HCT116 (cell line): ENCODE measurements around the gene ARHGEF39. TPM values are rescaled to one million over a fixed set of nuclear protein-coding genes. Genes with fewer than 3 reads are reported as not detected.
A peak's percentile ranks its signal among the peaks of the same experiment; 100 is the strongest.

ENCODE experiments used
- ATAC-seq: fragments of 200-7000 bp; cut with Tn5 transposase; 2 replicates; pipeline ENCODE4 v1.9.1; 2020; ENCODE audit warnings: mild to moderate bottlenecking, moderate library complexity
- BruUV-seq: library from RNA; stranded (reverse); fragments of 400-500 nt; replicated peaks from 2 replicates; lab custom pipeline; 2021; lab: Mats Ljungman, UMichigan
- CTCF ChIA-PET: fragments of 300-600 bp; sonication (Branson Sonifier 250); formaldehyde crosslinking; loops from one replicate; lab custom pipeline; 2021; ENCODE audit warnings: antibody characterized with exemption; lab: Charles Lee
- POLR2A ChIA-PET: fragments of 300-600, 350-600 bp; sonication (Branson Sonifier 250); formaldehyde crosslinking; loops from one replicate; lab custom pipeline; 2021; ENCODE audit warnings: antibody characterized with exemption; lab: Charles Lee
- RAD21 ChIA-PET, 2 experiments: fragments of 300-600 bp; sonication (Branson Sonifier 250); formaldehyde crosslinking; loops; one replicate each; lab custom pipeline; 2023; ENCODE audit warnings: low total read pairs in 2 of 2; ENCODE audit not compliant: uncharacterized antibody in 2 of 2, unreplicated experiment in 2 of 2, low non-redundant PET in 1 of 2; lab: Charles Lee
- DNase-seq: peaks from one replicate; pipeline ENCODE4 v3.0.0-alpha.2; 2010; ENCODE audit warnings: low read depth, low spot score
- H2AFZ ChIP-seq: fragments of 200-600 bp; shearing (Covaris generic), sonication (generic); 2 replicates; pipeline ENCODE4 v1.6.1; 2017; ENCODE audit warnings: low read depth, mixed run types, mixed read lengths, antibody characterized with exemption, low read length; ENCODE audit not compliant: poor library complexity, severe bottlenecking
- H3K27ac ChIP-seq: 2 replicates; pipeline ENCODE4 v1.5.1; 2012; ENCODE audit warnings: low read depth, low read length
- H3K27me3 ChIP-seq: fragments of 200-600 bp; sonication (generic); 2 replicates; pipeline ENCODE4 v1.6.1; 2016; ENCODE audit warnings: mixed run types, low read length, mixed read lengths; ENCODE audit not compliant: insufficient read depth
- H3K36me3 ChIP-seq, 2 experiments: fragments of 200-500 bp in 1 of 2; fragments of 200-600 bp in 1 of 2; sonication (Bioruptor generic) in 1 of 2; sonication (generic) in 1 of 2; 2 replicates each; pipeline versions ENCODE4 v1.5.1 to v1.6.1; 2014 to 2016; ENCODE audit warnings: low read length in 2 of 2, inconsistent platforms in 1 of 2, mixed read lengths in 1 of 2, mixed run types in 1 of 2; ENCODE audit not compliant: insufficient read depth in 2 of 2, control insufficient read depth in 1 of 2
- H3K4me1 ChIP-seq, 2 experiments: fragments of 200-600 bp in 1 of 2; sonication (generic) in 1 of 2; 2 replicates each; pipeline versions ENCODE4 v1.5.1 to v1.6.1; 2012 to 2017; ENCODE audit warnings: low read length in 2 of 2, inconsistent platforms in 1 of 2, mild to moderate bottlenecking in 1 of 2, mixed read lengths in 1 of 2, mixed run types in 1 of 2, moderate library complexity in 1 of 2; ENCODE audit not compliant: insufficient read depth in 2 of 2, control insufficient read depth in 1 of 2
- H3K4me2 ChIP-seq: fragments of 200-600 bp; sonication (generic); 2 replicates; pipeline ENCODE4 v1.6.1; 2017; ENCODE audit warnings: mixed run types, low read length, mixed read lengths
- H3K4me3 ChIP-seq, 2 experiments: fragments of 200-600 bp in 1 of 2; sonication (generic) in 1 of 2; replicated peaks in 1 of 2; 2 replicates each; pipeline ENCODE4 v1.5.1; 2011 to 2016; ENCODE audit warnings: low read length in 2 of 2, control low read depth in 1 of 2, low read depth in 1 of 2, mild to moderate bottlenecking in 1 of 2, mixed read lengths in 1 of 2, mixed run types in 1 of 2
- H3K79me2 ChIP-seq: fragments of 200-600 bp; sonication (generic); 2 replicates; pipeline ENCODE4 v1.6.1; 2017; ENCODE audit warnings: mild to moderate bottlenecking, mixed run types, low read length, moderate library complexity, mixed read lengths; ENCODE audit not compliant: insufficient read depth
- H3K9ac ChIP-seq: fragments of 200-600 bp; sonication (generic); 2 replicates; pipeline ENCODE4 v1.6.1; 2016; ENCODE audit warnings: low read length, mixed read lengths
- H3K9me2 ChIP-seq: fragments of 200-600 bp; sonication (generic), shearing (Covaris generic); 2 replicates; pipeline ENCODE4 v1.6.1; 2017; ENCODE audit warnings: mixed run types, mild to moderate bottlenecking, moderate library complexity; ENCODE audit not compliant: insufficient read depth
- H3K9me3 ChIP-seq, 2 experiments: fragments of 200-500 bp in 1 of 2; fragments of 200-600 bp in 1 of 2; sonication (Bioruptor generic) in 1 of 2; sonication (generic) in 1 of 2; 2 replicates each; pipeline ENCODE4 v1.6.1; 2014 to 2017; ENCODE audit warnings: low read length in 2 of 2, mixed read lengths in 2 of 2, inconsistent platforms in 1 of 2, low read depth in 1 of 2, mild to moderate bottlenecking in 1 of 2, mixed run types in 1 of 2, moderate library complexity in 1 of 2; ENCODE audit not compliant: control insufficient read depth in 1 of 2, insufficient read depth in 1 of 2
- H4K20me1 ChIP-seq: fragments of 200-600 bp; sonication (generic), shearing (Covaris generic); 2 replicates; pipeline ENCODE4 v1.6.1; 2017; ENCODE audit warnings: mixed run types, mild to moderate bottlenecking, moderate library complexity; ENCODE audit not compliant: insufficient read depth
- ATF3 ChIP-seq: IDR thresholded peaks from 2 replicates; pipeline ENCODE4 v1.6.1; 2012
- CBX3 ChIP-seq: IDR thresholded peaks from 2 replicates; pipeline ENCODE4 v1.6.1; 2012; ENCODE audit warnings: low read depth
- EGR1 ChIP-seq: IDR thresholded peaks from 2 replicates; pipeline ENCODE4 v1.6.1; 2012; ENCODE audit warnings: low read depth
- ELF1 ChIP-seq: IDR thresholded peaks from 2 replicates; pipeline ENCODE4 v1.6.1; 2012; ENCODE audit warnings: low read depth, borderline replicate concordance
- FOSL1 ChIP-seq: IDR thresholded peaks from 2 replicates; pipeline ENCODE4 v1.6.1; 2012; ENCODE audit warnings: low read depth
- JUND ChIP-seq: IDR thresholded peaks from 2 replicates; pipeline ENCODE4 v1.6.1; 2012
- MAX ChIP-seq: IDR thresholded peaks from 2 replicates; pipeline ENCODE4 v1.6.1; 2012
- SIN3A ChIP-seq: IDR thresholded peaks from 2 replicates; pipeline ENCODE4 v1.6.1; 2012; ENCODE audit warnings: low read depth
- SRF ChIP-seq: IDR thresholded peaks from 2 replicates; pipeline ENCODE4 v1.6.1; 2012; ENCODE audit warnings: low read depth
- TCF7L2 ChIP-seq: IDR thresholded peaks from 2 replicates; pipeline ENCODE4 v1.7.0; 2011; ENCODE audit warnings: borderline replicate concordance, inconsistent platforms; ENCODE audit not compliant: insufficient read depth, insufficient read length; ENCODE audit errors: extremely low read depth
- YY1 ChIP-seq: IDR thresholded peaks from 2 replicates; pipeline ENCODE4 v1.6.1; 2011; ENCODE audit warnings: low read length, low read depth, moderate library complexity, mild to moderate bottlenecking; ENCODE audit not compliant: insufficient replicate concordance; ENCODE audit errors: extremely low read depth
- ZFX ChIP-seq: fragments of 450-650 bp; IDR thresholded peaks from 2 replicates; pipeline ENCODE4 v1.6.1; 2017
- intact Hi-C: fragments of 100-400 bp; cut with micrococcal nuclease; formaldehyde crosslinking; loops from 2 replicates; pipeline ENCODE4 v1.10.0; 2022
- total RNA-seq: library from RNA; stranded (reverse); gene quantifications from one replicate; pipeline ENCODE4 v1.2.1, GENCODE V29; 2021; ENCODE audit not compliant: unreplicated experiment
- TF ChIP-seq, protein P1 (sequence below): IDR thresholded peaks from 2 replicates; pipeline ENCODE4 v1.6.1; 2012; ENCODE audit warnings: low read depth

ARHGEF39 gene
- total RNA-seq, 1 experiment from 2014 or later = 29.8 TPM

- RAD21 ChIA-PET = no interaction called here
- ATAC-seq = peak; percentile 70
- no peaks in the 10 kb centered on the region for H3K79me2 ChIP-seq
- H3K27me3 ChIP-seq = no peaks in the 10 kb centered on the region
- H3K9me3 ChIP-seq = no peaks in the 10 kb centered on the region
- no peaks in the 10 kb centered on the region for H3K36me3 ChIP-seq
- intact Hi-C loops = no loop called here
- no peak overlapping the region for H3K9ac ChIP-seq
- BruUV-seq = no TSS peak
- H4K20me1 ChIP-seq = no peaks in the 10 kb centered on the region
- no peak overlapping the region for H3K4me2 ChIP-seq
- H3K4me3 ChIP-seq = no peak overlapping the region
- no peak overlapping the region for H3K27ac ChIP-seq
- no peaks in the 10 kb centered on the region for H3K9me2 ChIP-seq
- no peak for DNase-seq
- H2AFZ ChIP-seq = no peak overlapping the region
- H3K4me1 ChIP-seq = peaks cover 0 to 5% of the 10 kb centered on the region in 2 experiments; a peak in 1 of 4 replicates
- CTCF ChIA-PET = interaction anchor here (1.5 to 2.1 kb wide), 2 partner anchors 17 to 18 kb away, joined by 3 to 12 read pairs; no protein-coding TSS in a partner anchor
- POLR2A ChIA-PET = no interaction called here
- no peak for TF ChIP-seq ELF1
- no peak for TF ChIP-seq JUND
- no peak for TF ChIP-seq ZFX
- TF ChIP-seq, protein P1, sequence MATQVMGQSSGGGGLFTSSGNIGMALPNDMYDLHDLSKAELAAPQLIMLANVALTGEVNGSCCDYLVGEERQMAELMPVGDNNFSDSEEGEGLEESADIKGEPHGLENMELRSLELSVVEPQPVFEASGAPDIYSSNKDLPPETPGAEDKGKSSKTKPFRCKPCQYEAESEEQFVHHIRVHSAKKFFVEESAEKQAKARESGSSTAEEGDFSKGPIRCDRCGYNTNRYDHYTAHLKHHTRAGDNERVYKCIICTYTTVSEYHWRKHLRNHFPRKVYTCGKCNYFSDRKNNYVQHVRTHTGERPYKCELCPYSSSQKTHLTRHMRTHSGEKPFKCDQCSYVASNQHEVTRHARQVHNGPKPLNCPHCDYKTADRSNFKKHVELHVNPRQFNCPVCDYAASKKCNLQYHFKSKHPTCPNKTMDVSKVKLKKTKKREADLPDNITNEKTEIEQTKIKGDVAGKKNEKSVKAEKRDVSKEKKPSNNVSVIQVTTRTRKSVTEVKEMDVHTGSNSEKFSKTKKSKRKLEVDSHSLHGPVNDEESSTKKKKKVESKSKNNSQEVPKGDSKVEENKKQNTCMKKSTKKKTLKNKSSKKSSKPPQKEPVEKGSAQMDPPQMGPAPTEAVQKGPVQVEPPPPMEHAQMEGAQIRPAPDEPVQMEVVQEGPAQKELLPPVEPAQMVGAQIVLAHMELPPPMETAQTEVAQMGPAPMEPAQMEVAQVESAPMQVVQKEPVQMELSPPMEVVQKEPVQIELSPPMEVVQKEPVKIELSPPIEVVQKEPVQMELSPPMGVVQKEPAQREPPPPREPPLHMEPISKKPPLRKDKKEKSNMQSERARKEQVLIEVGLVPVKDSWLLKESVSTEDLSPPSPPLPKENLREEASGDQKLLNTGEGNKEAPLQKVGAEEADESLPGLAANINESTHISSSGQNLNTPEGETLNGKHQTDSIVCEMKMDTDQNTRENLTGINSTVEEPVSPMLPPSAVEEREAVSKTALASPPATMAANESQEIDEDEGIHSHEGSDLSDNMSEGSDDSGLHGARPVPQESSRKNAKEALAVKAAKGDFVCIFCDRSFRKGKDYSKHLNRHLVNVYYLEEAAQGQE = no peak
- no peak for TF ChIP-seq FOSL1
- TF ChIP-seq TCF7L2 = no peak
- no peak for TF ChIP-seq CBX3
- no peak for TF ChIP-seq YY1
- no peak for TF ChIP-seq SRF
- no peak for TF ChIP-seq ATF3
- TF ChIP-seq EGR1 = no peak
- TF ChIP-seq SIN3A = no peak
- TF ChIP-seq MAX = no peak
Observed at GRCh38 chr9:35629597-35629996, 35.4 kb downstream of the ARHGEF39 start.
